ENCODE data around the gene RHOB. TPM values are rescaled to one million over a fixed set of nuclear protein-coding genes. Genes with fewer than 3 reads are reported as not detected.
A peak's percentile ranks its signal among the peaks of the same experiment; 100 is the strongest.

RHOB gene
- total and polyA plus RNA-seq, 2 experiments from 2014 or later, result 146 to 429 TPM

DNA sequence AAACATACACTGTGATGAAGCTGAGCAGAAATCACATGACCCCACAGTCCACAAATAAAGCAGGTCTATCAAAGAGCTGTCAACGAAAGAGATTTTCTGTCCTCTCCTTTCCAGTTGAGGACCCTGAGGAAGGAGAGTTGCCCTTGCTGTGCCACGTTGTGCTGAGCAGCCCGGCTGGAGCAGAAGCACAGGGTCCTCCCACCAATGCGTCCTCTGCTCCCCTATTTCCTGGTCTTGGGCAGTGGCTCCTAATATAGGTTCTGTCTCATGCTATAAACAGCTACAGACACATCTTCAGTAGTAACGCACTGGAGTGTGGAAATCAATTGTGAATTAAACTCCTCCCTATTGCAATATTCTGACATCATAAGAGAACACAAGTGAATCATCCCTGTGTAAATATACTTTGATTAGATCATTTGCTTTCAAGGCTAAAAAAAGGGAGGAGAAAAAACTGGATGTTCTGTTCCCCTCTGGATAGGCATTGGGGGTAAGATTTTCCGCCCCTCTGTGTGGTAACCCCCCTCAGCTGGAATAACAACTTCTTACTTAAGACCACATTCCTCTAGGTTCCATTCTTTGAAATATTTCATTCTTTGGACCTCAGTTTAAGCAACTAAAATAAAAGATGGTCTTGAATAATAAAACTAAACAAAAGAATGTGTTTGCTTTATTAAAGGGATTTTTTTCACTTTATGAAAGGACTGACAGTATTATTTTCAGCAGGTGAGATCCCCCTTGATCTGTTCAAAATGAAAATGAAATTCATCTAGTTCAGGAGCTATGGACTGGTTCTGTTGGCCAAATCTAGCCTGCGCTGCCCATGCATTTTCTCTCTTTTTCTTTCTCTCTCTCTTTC lies 8.3 kb upstream of the RHOB start:
- 66% methylated on average over 7 of the region's 7 CpGs for WGBS (ENCODE audit: low lambda C conversion rate, missing lambda C conversion rate)
- H2AFZ ChIP-seq, result no peak overlapping the region
- peak overlapping the region; percentile 26 for H3K4me2 ChIP-seq
- no peaks in the 10 kb centered on the region for H4K20me1 ChIP-seq (ENCODE audit: insufficient read depth, poor library complexity, severe bottlenecking)
- no peaks in the 10 kb centered on the region for H3K9me3 ChIP-seq (ENCODE audit: low read depth)
- no peak overlapping the region for H3K4me3 ChIP-seq
- no peaks in the 10 kb centered on the region for H3K79me2 ChIP-seq
- peaks cover 11% of the 10 kb centered on the region for H3K4me1 ChIP-seq (ENCODE audit: insufficient read depth)
- peak; percentile 52 for DNase-seq (ENCODE audit: low spot score)
- no peaks in the 10 kb centered on the region for H3K36me3 ChIP-seq (replicated peaks; ENCODE audit: insufficient read depth, low read depth)
- TF ChIP-seq, protein P1, sequence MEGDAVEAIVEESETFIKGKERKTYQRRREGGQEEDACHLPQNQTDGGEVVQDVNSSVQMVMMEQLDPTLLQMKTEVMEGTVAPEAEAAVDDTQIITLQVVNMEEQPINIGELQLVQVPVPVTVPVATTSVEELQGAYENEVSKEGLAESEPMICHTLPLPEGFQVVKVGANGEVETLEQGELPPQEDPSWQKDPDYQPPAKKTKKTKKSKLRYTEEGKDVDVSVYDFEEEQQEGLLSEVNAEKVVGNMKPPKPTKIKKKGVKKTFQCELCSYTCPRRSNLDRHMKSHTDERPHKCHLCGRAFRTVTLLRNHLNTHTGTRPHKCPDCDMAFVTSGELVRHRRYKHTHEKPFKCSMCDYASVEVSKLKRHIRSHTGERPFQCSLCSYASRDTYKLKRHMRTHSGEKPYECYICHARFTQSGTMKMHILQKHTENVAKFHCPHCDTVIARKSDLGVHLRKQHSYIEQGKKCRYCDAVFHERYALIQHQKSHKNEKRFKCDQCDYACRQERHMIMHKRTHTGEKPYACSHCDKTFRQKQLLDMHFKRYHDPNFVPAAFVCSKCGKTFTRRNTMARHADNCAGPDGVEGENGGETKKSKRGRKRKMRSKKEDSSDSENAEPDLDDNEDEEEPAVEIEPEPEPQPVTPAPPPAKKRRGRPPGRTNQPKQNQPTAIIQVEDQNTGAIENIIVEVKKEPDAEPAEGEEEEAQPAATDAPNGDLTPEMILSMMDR (IDR thresholded peaks at IDR 0.05; ENCODE audit: poor library complexity), result no peak
- H3K9me2 ChIP-seq (replicated peaks; ENCODE audit: insufficient read depth), result no peaks in the 10 kb centered on the region
- H3K27me3 ChIP-seq, result no peaks in the 10 kb centered on the region
- peak overlapping the region; percentile 76 for H3K27ac ChIP-seq

DNA sequence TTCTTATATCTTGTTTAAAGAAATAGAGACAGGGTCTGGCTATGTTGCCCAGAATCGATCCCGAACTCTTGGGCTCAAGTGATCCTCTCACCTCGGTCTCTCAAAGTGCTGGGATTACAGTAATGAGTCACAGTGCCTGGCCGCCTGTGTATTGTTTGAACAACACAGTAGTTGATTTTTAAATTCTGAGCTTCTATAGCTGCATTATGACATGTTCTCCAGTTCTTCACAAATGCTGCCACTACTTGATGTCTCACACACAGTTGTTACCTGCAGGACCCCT lies 7.7 kb upstream of the RHOB start:
- H3K27me3 ChIP-seq, result no peaks in the 10 kb centered on the region
- DNase-seq (ENCODE audit: low spot score), result peak; percentile 42
- H3K4me1 ChIP-seq (ENCODE audit: insufficient read depth), result peaks cover 17% of the 10 kb centered on the region
- H3K79me2 ChIP-seq, result no peaks in the 10 kb centered on the region
- WGBS (ENCODE audit: low lambda C conversion rate, missing lambda C conversion rate), result 54% methylated on average over 4 of the region's 4 CpGs
- peak overlapping the region; percentile 76 for H3K27ac ChIP-seq
- no peaks in the 10 kb centered on the region for H4K20me1 ChIP-seq (ENCODE audit: insufficient read depth, poor library complexity, severe bottlenecking)
- H3K4me2 ChIP-seq, result peak overlapping the region; percentile 17
- H3K36me3 ChIP-seq (replicated peaks; ENCODE audit: insufficient read depth, low read depth), result no peaks in the 10 kb centered on the region
- H2AFZ ChIP-seq, result no peak overlapping the region
- no peaks in the 10 kb centered on the region for H3K9me3 ChIP-seq (ENCODE audit: low read depth)
- TF ChIP-seq, protein P1 (IDR thresholded peaks at IDR 0.05; ENCODE audit: poor library complexity), result no peak
- no peak for TF ChIP-seq EZH2phosphoT487 (IDR thresholded peaks at IDR 0.05; ENCODE audit: low read depth, severe bottlenecking, unreplicated experiment)
- TF ChIP-seq EZH2 (IDR thresholded peaks at IDR 0.05; ENCODE audit: borderline replicate concordance), result no peak
- no peaks in the 10 kb centered on the region for H3K9me2 ChIP-seq (replicated peaks; ENCODE audit: insufficient read depth)
- no peak overlapping the region for H3K4me3 ChIP-seq

DNA sequence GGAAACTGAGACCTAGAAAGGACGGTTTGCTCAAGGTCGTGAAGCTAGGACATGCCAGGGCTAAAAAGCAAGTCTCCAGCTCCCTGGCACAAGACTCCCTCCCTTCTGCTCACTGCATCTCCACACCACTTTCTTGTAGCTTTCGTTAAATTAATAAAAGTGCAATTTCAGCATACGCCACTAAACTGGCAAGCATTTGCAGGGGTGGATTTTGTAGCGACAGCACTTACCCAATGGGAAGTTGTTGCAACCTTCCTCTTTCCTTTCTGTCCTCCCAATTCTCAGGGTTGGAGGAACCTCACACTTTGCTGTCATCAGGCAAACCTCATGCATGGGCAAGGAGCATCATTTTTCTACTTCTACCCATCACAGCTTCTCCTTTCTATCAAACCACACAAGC lies 7.4 kb upstream of the RHOB start:
- H3K9me2 ChIP-seq (replicated peaks; ENCODE audit: insufficient read depth), result no peaks in the 10 kb centered on the region
- H3K4me1 ChIP-seq (ENCODE audit: insufficient read depth), result peaks cover 21% of the 10 kb centered on the region
- H3K27me3 ChIP-seq, result no peaks in the 10 kb centered on the region
- TF ChIP-seq EZH2 (IDR thresholded peaks at IDR 0.05; ENCODE audit: borderline replicate concordance), result no peak
- TF ChIP-seq, protein P1 (IDR thresholded peaks at IDR 0.05; ENCODE audit: poor library complexity), result no peak
- no peak for TF ChIP-seq EZH2phosphoT487 (IDR thresholded peaks at IDR 0.05; ENCODE audit: low read depth, severe bottlenecking, unreplicated experiment)
- H3K79me2 ChIP-seq, result no peaks in the 10 kb centered on the region
- H3K27ac ChIP-seq, result peak overlapping the region; percentile 76
- H3K4me3 ChIP-seq, result no peak overlapping the region
- H3K36me3 ChIP-seq (replicated peaks; ENCODE audit: insufficient read depth, low read depth), result no peaks in the 10 kb centered on the region
- 95% methylated on average over 5 of the region's 5 CpGs for WGBS (ENCODE audit: low lambda C conversion rate, missing lambda C conversion rate)
- DNase-seq (ENCODE audit: low spot score), result no peak
- H3K9me3 ChIP-seq (ENCODE audit: low read depth), result no peaks in the 10 kb centered on the region
- H2AFZ ChIP-seq, result no peak overlapping the region
- no peaks in the 10 kb centered on the region for H4K20me1 ChIP-seq (ENCODE audit: insufficient read depth, poor library complexity, severe bottlenecking)
- no peak overlapping the region for H3K4me2 ChIP-seq

Data from hepatocyte (in vitro differentiated cells).